GM12874 (cell line): ENCODE measurements around the gene ZNF443.

Experiments
- TF ChIP-seq, protein P1 (sequence below): IDR thresholded peaks from 2 replicates; pipeline ENCODE4 v1.5.1; 2011; ENCODE audit warnings: low read depth, mild to moderate bottlenecking, control low read depth, low read length, moderate library complexity; ENCODE audit not compliant: insufficient read depth

The ZNF443 gene

DNA sequence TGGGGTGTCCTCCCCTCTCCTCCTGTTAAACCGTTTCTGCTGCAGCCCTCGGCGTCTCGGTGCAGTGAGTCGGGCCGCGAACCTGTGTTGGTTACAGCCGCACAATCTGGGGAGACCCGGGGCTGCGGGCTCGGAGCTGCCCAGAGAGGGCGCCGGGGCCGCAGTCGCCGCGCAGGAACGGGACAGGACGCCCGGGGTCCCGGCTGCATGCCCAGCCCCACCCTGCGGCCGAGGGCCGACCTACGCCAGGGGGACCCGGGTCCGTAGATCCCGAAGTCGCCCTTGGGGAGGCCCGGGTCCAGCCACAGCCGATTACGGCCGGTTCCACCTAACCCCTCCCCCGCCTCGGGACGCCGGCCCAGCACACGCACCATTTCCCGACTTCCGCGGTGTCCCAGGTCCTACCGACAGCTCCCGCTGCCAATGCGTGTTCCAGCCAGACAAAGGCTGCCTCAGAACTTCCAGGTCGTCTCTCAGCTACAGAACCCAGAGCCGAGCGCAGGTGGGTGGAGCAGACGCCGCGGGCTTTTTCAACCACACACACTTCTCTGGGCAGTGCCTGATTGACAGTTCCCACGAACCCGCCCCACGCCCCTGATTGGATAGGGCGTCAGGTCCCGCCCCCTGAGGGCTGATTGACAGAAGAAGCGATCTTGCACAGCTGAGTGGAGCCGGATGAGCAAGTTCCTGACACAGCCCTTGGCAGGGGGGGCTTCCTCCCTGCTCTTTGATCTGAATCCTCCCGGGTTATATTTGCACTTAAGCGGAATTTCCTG is at the start of gene ZNF443:
TSS of gene ZNF443 (minus strand) at position 481 of the 776 bp plus-strand sequence. CDS start at position 374, 107 bp downstream.
- TF ChIP-seq, protein P1, sequence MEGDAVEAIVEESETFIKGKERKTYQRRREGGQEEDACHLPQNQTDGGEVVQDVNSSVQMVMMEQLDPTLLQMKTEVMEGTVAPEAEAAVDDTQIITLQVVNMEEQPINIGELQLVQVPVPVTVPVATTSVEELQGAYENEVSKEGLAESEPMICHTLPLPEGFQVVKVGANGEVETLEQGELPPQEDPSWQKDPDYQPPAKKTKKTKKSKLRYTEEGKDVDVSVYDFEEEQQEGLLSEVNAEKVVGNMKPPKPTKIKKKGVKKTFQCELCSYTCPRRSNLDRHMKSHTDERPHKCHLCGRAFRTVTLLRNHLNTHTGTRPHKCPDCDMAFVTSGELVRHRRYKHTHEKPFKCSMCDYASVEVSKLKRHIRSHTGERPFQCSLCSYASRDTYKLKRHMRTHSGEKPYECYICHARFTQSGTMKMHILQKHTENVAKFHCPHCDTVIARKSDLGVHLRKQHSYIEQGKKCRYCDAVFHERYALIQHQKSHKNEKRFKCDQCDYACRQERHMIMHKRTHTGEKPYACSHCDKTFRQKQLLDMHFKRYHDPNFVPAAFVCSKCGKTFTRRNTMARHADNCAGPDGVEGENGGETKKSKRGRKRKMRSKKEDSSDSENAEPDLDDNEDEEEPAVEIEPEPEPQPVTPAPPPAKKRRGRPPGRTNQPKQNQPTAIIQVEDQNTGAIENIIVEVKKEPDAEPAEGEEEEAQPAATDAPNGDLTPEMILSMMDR = no peak

DNA sequence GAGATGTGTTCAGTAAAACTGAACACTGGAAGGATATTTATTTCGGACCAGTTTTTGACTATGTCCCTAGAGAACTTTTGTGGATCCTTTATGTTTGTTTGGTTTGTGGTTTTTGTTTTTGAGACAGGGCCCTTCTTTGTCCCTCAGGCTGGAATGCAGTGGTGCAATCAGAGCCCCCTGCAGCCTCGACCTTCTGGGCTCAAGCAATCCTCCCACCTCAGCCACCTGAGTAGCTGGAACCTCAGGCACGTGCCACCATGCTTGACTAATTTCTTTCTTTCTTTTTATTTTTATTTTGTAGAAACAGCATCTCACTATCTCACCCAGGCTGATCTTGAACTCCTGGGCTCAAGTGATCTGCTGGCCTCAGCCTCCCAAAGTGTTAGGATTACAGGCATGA is 44.8 kb upstream of the ZNF443 start:
- TF ChIP-seq, protein P1 = no peak

DNA sequence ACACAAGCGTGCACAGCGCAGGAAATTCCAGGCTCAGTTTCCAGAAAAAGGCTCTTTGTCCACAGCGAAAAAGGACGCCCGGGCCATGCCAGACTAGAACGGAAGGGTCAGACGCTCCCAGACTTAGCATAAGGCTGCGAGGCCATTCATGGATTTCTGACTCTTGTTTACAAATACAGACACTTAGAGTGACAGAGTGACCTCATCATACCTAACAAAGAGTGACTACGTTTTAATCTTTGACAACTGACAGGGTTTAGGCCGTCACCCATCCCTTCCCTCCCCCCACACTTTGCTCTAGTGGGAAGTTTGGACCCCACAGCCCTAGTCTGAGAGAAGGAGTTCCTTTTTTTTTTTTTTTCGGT is 44.2 kb upstream of the ZNF443 start:
- TF ChIP-seq, protein P1 = no peak

DNA sequence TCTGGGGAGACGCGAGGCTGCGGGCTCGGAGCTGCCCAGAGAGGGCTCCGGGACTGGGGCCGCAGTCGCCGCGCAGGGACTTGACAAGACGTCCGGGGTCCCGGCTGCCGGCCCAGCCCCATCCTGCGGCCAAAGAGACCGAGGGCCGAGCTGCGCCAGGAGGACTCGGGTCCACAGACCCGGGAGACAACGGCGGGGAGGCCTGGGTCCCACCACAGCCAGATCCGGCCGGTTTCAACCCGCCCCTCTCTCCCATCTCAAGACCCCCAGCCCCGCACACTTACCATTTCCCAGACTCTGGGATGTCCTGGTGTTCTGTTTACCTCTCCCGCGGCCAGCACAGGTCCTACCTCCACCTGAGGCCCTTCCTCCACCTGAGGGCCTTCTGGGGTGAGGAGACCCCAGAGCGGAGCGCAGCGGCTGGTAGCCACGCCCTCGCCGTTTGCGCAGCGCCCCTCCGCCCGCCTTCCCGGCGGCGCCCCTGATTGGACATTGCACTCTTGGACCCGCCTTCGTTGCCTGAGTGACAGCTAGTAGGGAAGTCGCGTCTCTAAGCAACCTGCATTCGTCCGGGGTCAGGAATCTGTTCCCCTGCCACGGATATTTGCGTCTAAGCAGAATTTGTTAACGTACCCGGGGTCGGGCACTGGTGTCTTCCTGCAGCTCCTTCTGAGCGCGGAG is 43.7 kb upstream of the ZNF443 start, which contains the start of gene ZNF709:
TSS of gene ZNF709 (minus strand) at position 446 of the 681 bp plus-strand sequence. CDS start at position 287, 159 bp downstream.
- TF ChIP-seq, protein P1 = no peak

DNA sequence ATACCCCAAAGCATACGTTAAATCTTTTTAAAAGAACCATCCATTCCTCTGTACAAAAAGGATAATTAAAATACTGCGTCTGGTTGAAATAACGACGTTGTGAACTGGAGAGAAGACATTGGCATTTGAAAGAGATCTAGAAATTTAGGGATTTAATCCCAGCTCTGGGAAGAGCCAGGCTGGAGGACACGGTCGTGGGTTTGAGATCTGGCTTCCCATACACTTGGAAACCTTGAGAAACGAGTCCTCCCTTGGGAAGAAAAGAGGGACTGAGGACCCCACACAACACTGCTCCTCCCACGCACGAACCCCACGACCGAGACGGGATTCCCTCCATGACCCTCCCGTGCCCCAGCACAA is 43.2 kb upstream of the ZNF443 start:
- TF ChIP-seq, protein P1 = no peak

DNA sequence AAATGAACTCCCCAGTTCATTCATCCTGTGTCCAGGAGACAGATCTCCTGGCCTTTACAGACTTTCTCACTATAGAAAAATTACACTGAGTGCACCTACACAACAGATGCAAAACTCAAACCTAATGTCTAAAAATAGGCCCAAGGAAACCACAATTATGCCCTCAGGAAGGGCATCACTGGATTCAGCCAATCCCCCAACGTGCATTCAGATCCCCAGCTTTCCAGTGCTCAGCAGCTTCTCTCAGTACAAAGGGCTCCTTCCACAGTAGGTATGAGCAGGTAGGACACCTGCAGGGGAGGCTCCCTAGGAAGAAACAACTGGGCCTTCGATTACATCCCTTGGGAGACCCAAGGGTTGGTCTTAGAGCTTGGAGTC is 41.7 kb upstream of the ZNF443 start:
- TF ChIP-seq, protein P1 = no peak

DNA sequence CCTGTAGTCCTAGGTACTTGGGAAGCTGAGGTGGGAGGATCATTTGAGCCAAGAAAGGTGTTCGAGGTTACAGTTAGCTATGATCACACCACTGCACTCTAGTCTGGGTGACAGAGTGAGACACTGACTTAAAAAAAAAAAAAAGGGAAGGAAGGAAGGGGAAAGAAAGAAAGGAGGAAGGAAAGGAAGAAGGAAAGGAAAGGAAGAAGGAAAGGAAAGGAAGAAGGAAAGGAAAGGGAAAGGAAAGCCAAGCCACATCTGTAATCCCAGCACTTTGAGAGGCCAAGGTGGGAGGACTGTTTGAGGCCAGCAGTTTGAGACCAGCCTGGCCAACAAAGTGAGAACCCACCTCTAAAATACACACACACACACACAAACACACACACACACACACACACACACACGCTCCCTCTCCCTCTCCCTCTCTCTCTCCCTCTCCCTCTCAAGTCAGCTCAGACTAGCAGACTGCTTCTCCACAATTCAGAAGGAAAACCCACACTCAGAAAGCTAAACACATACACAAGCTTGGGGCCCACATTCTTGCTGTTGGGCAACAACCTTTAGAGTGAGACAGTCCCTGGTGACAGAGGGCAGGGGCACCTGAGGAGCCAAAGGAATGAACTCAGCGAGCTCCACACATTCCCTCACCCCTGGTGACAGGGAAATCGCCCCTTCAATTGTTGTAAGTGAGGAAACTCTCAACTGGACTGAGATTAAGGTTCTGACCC is 41.1 kb upstream of the ZNF443 start:
- TF ChIP-seq, protein P1 = no peak
